Esophagus mucosa (tissue), 1 donor: ENCODE measurements around the gene FUOM. TPM values are rescaled to one million over a fixed set of nuclear protein-coding genes. Genes with fewer than 3 reads are reported as not detected.
"Not testable (repeated sequence)": the region's sequence is repeated elsewhere in the genome, so short reads cannot be mapped to it uniquely, and the experiment has no call there.

Source experiments
- ATAC-seq: fragments of 200-7000 bp; cut with Tn5 transposase; one replicate; pipeline ENCODE4 v1.9.1; 2020
- total RNA-seq: library from RNA; stranded (reverse); gene quantifications from one replicate; pipeline ENCODE4 v1.2.4, GENCODE V29; 2023
- donor health status: DM: yes; HTN: yes; CAD: no.

The FUOM gene
- total RNA-seq, 1 donor from 2014 or later = 10.2 TPM

GRCh38 chr10:133328358-133329343, 29.2 kb downstream of the FUOM start:
- no peak for ATAC-seq

DNA sequence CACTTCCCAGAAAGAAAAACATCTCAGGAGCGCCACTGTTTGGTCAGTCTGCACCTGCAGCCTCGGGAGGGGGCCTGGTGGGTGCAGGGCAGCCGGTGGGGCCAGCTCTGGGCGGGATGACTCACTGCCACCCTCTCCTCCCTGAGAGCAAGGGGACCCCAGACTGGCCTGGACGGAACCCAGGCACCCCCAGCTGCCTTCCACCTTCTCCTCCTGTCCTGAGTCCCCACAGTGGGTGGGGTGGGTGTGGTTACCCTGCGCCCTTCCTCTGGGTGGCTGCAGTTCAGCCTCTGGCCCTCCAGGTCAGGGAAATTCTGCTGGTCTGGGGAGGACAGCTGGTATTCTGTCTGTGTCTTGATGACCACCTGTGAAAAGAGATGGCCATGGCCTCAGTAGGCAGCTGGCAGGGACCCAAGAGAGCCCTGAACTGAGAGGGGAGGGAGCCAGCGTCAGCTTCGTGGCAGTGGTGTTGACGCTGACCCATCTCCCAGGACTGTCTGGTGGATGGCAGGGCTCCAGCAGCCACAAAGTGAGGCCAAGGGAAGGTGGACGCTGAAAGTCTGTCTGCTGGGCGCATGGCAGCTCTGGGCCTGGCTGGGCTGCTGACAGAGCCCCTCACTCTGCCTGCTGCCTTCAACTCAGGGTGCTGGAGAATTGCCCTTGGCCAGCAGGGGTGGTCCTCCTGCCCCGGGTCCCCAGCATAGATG, 30.0 kb downstream of the FUOM start:
- no peak for ATAC-seq

- ATAC-seq = no peak
Observed at GRCh38 chr10:133326745-133327650, 30.8 kb downstream of the FUOM start.

DNA sequence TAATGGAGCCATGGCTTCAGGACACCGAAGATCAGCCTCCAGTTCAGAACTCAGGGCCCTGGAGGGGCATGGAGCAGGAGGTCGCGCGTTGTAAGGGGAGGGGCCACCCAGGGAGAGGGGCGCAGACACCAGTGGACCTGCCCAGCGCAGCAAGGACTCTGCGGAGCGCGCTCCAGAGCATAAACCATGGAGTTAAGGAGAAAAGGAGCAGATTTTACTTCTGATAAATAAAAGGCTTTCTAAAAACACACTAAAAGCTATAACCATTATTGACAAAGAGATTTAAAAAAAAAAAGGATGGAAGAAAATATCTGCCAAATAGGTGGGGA, 31.6 kb downstream of the FUOM start:
- no peak for ATAC-seq

DNA sequence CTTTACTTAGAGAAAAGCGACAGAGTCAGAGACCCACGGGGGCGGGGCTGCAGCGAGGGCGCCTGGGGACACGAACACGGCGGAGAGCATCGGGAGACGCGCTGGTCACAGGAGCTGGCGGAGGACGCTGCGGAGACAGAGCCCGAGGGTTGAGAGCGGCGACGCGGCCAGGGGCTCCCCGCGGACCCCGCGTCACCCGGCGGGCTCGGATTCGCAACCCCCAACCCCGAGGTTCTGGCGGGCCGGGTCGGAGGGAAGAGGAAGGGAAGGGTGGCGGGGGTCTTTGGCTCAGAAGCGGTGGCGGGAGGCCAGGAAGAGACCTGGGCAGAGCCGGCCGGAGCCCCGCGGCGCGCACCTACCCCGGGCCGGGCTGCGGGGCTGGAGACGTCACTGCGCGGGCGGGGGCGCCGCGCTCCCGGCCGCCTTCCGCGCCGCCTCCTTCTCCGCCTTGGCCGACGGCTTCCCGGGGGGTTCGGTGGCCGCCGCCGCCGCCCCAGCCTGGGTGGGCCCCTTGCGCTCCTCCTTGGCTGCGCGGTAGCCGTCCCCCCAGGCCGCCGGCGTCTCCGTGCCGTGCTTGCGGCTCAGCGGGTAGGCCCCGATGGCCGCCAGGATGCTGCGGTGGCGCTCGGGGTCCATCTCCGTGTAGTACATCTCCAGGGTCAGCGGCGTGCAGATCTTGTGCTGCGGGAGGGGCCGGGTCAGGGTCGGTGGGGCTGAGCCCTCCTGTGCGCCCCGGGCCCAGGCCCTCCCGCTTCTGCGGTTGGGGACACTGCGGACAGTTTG, 32.2 kb downstream of the FUOM start:
- ATAC-seq = no peak

DNA sequence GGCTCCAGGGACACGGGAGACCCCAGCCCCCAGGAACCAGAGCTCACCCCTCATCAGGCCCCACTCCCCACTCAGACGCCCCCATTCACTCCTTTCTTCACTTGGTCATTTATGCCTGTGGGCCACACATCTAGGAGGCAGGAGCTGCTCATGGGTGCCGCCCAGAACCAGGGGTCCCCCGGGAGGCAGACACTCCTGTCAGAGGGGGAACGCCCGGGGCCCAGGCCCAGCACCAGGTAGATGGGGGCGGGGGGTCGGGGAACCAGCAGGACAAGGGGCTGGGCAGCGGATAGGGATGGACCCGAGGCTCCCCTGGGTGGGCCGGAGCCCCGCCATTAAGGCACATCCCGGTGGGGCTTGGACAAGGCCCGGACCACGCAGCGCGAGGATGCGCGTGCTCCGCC, 33.0 kb downstream of the FUOM start:
- peak; percentile 3 for ATAC-seq

- ATAC-seq = peak; percentile 69
Observed at GRCh38 chr10:133324198-133324792, 33.5 kb downstream of the FUOM start.

DNA sequence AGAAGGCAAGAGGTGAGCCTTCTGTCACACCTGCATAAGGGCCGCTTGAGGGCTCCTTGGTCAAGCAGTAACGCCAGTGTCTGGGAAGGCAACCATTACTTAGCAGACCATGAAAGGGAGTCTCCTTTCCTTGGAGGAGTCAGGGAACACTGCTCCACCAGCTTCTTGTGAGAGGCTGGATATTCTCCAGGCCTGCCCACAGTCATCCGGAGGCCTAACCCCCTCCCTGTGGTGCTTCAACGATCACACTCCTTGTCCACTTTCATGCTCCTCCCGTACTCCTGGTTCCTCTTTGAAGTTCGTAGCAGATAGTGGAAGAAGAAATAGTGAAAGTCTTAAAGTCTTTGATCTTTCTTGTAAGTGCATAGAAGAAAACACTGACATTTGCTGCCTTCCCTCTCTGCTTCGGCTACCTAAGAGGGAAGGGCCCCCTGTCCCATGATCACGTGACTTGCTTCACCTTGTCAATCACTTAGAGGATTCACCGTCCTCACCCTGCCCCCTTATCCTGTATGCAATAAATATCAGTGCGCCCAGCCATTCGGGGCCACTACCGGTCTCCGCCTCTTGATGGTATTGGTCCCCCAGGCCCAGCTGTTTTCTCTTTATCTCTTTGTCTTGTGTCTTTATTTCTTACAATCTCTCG, 35.6 kb downstream of the FUOM start:
- not testable (repeated sequence) for ATAC-seq

DNA sequence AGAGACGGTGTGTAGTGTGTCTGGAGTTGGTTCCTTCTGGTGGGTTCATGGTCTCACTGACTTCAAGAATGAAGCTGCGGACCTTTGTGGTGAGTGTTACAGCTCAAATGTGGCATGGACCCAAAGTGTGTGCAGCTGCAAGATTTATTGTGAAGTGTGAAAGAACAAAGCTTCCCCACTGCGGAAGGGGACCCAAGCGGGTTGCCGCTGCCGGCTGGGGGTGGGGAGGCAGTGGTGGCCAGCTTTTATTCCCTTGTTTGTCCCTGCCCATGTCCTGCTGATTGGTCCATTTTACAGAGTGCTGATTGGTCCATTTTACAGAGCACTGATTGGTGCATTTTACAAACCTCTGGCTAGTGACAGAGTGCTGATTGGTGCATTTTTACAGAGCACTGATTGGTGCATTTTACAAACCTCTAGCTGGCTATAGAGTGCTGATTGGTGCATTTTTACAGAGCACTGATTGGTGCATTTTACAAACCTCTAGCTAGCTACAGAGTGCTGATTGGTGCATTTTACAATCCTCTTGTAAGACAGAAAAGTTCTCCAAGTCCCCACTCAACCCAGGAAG, 36.9 kb downstream of the FUOM start:
- not testable (repeated sequence) for ATAC-seq

GRCh38 chr10:133318494-133319127, 39.2 kb downstream of the FUOM start:
- ATAC-seq = peak; percentile 84

- ATAC-seq = no peak
Observed at GRCh38 chr10:133316732-133317131, 41.1 kb downstream of the FUOM start.

GRCh38 chr10:133316266-133316665, 41.6 kb downstream of the FUOM start:
- ATAC-seq = no peak

DNA sequence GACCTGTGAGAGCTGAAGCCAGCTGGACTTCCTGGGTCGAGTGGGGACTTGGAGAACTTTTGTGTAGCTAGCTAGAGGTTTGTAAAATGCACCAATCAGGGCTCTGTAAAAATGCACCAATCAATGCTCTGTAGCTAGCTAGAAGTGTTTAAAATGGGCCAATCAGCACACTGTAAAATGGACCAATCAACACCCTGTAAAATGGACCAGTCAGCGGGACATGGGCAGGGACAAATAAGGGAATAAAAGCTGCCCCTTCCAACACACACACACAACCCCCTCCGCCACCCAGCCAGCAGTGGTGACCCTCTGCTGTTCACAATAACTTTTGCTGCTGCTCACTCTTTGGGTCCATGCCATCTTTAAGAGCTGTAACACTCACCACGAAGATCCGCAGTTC, 42.0 kb downstream of the FUOM start:
- ATAC-seq = no peak

DNA sequence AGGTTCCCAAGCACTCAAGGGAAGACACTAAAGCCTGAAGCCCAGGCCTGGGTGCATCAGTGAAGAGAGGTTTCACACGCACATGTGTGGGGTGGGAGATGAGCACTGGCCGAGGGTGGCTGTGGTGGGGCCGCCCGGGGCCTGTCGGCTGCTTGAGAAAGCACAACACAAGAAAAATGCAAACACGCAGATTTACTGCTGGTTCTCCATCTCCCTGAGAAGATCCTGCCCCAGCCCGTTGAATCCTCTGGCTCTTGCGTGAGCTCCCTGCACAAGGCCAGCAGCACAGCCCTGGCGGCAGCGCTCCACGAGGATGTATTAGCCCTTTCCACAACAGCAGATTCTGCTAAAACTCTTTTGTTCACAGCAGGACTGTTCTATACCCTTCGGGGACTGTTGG, 42.9 kb downstream of the FUOM start:
- no peak for ATAC-seq

GRCh38 chr10:133313192-133313591, 44.6 kb downstream of the FUOM start:
- no peak for ATAC-seq

DNA sequence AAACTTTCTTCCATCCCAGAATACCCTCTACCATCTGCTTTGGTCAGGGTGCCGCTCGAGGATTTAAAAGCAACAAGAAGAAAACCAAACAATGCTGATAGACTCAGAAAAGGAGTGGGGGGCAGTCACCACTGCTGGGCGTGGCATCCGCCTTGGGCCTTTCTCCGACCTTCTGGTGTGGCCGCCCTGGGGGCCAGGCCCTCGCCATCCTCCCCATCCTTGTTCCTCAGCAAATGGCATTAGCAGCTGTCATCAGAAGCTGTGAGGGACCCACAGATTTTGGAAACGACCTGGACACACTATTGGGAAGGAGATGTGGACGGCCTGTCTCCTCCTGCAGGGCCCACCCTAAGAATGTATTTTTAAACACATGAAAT, 45.1 kb downstream of the FUOM start:
- ATAC-seq = no peak

- ATAC-seq = no peak
Observed at GRCh38 chr10:133312016-133312768, 45.6 kb downstream of the FUOM start.

DNA sequence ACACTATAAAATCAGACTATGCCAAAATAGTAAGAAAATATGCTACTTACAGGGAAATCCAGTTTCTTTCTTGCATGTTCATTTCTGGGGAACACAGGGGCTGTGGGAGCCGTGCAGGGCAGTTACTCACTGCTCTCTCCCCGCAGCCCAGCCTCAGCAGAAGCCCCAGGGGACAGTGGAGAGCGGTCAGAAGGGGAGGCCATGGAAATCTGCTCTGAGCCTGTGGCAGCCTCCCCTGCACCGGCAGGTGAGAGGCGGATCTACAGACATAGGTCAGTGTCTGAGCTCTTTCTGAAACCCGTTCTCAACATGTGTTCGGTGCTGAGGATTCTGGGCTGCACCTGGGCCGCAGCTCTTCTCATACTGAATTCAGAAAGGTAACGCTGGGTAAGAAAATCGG, 46.2 kb downstream of the FUOM start:
- no peak for ATAC-seq

- ATAC-seq = no peak
Observed at GRCh38 chr10:133310789-133311188, 47.0 kb downstream of the FUOM start.

- ATAC-seq = no peak
Observed at GRCh38 chr10:133310399-133310755, 47.4 kb downstream of the FUOM start.
